ENCODE data around the gene GRIP1.

The GRIP1 gene

GRCh38 chr12:66598079-66598478 is 80.8 kb downstream of the GRIP1 start:
- H3K36me3 ChIP-seq (ENCODE audit: control insufficient read depth, insufficient read depth, low read length) = no peaks in the 10 kb centered on the region
- no peaks in the 10 kb centered on the region for H3K9me3 ChIP-seq (ENCODE audit: control insufficient read depth, insufficient read depth, low read depth, low read length)
- H3K27me3 ChIP-seq (ENCODE audit: control insufficient read depth, insufficient read depth, low read length) = no peaks in the 10 kb centered on the region
- no peak overlapping the region for H3K4me3 ChIP-seq (ENCODE audit: low read depth, low read length)
- no peak overlapping the region for H3K27ac ChIP-seq (ENCODE audit: low read depth, low read length)
- no peak overlapping the region for H3K9ac ChIP-seq (ENCODE audit: low read length)
- peaks cover 13% of the 10 kb centered on the region for H3K4me1 ChIP-seq (ENCODE audit: control insufficient read depth, insufficient read depth, low read length)

DNA sequence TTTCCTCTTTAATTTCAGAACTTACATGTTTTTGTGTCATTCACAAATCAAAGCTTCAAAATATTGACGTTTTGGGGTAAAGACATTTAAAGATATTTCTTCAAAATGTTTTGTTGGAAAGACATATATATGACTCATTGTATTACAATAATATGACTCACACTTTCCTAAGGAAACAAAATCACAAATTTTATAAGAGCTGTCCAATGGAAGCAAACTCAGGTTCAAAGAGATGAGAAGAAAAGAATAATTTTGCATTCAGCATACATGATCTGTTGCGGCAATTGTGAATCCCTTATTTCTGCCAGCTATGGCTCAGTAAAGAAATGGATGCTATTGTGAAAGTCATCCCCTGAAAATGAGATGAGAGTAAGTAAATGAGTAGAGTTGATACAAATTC is 82.7 kb downstream of the GRIP1 start:
- no peak overlapping the region for H3K27ac ChIP-seq (ENCODE audit: low read depth, low read length)
- H3K4me1 ChIP-seq (ENCODE audit: control insufficient read depth, insufficient read depth, low read length) = peaks cover 3% of the 10 kb centered on the region; the same call in 1 of the 2 replicates
- H3K9ac ChIP-seq (ENCODE audit: low read length) = no peak overlapping the region
- H3K4me3 ChIP-seq (ENCODE audit: low read depth, low read length) = no peak overlapping the region
- H3K27me3 ChIP-seq (ENCODE audit: control insufficient read depth, insufficient read depth, low read length) = no peaks in the 10 kb centered on the region
- no peaks in the 10 kb centered on the region for H3K9me3 ChIP-seq (ENCODE audit: control insufficient read depth, insufficient read depth, low read depth, low read length)
- no peaks in the 10 kb centered on the region for H3K36me3 ChIP-seq (ENCODE audit: control insufficient read depth, insufficient read depth, low read length)

GRCh38 chr12:66594688-66595087 is 84.2 kb downstream of the GRIP1 start:
- Histone ChIP-seq H3K9ac (ENCODE audit: low read length) (no peak overlapping the region), H3K4me1 (ENCODE audit: control insufficient read depth, insufficient read depth, low read length) (peaks cover 5% of the 10 kb centered on the region; the same call in 1 of the 2 replicates), H3K27ac (ENCODE audit: low read depth, low read length) (no peak overlapping the region), H3K27me3 (ENCODE audit: control insufficient read depth, insufficient read depth, low read length) (no peaks in the 10 kb centered on the region), H3K9me3 (ENCODE audit: control insufficient read depth, insufficient read depth, low read depth, low read length) (no peaks in the 10 kb centered on the region), H3K4me3 (ENCODE audit: low read depth, low read length) (no peak overlapping the region), H3K36me3 (ENCODE audit: control insufficient read depth, insufficient read depth, low read length) (no peaks in the 10 kb centered on the region)

DNA sequence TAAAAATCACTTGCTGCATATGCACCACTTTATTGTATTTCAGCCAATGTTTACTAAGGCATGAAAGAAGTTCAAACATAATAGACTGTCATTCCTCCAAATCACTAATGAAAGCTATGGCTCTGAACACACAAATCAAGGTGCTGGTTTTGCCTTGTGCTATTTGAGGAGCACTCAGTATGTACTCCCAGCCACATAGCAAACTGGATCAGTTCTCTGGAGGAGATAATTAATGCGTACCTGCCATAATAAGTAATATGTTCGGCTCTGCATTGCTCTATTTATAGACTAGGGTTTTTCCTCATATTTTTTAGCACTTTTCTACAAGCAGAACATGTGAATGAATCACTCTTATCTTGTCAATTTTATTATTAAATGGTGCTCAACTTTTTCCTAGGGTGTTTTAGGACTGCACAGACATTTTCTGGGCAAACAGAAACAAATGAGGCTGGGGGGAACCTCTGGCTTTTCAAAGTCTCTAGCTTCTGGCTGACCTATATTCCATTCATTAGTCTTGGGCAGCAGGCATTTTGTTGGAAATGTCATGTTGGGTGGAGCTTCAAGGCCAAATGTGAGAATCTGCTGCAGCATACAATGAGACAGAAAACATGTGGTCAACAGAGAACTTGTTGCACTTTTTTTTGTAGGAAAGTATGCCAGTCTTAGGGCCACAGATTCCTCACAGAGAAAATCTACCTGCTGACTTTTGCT is 88.4 kb downstream of the GRIP1 start:
- Histone ChIP-seq H3K27me3 (ENCODE audit: control insufficient read depth, insufficient read depth, low read length) (no peaks in the 10 kb centered on the region), H3K9me3 (ENCODE audit: control insufficient read depth, insufficient read depth, low read depth, low read length) (no peaks in the 10 kb centered on the region), H3K36me3 (ENCODE audit: control insufficient read depth, insufficient read depth, low read length) (no peaks in the 10 kb centered on the region), H3K4me3 (ENCODE audit: low read depth, low read length) (no peak overlapping the region), H3K4me1 (ENCODE audit: control insufficient read depth, insufficient read depth, low read length) (peaks cover 10% of the 10 kb centered on the region; the same call in 1 of the 2 replicates), H3K9ac (ENCODE audit: low read length) (no peak overlapping the region), H3K27ac (ENCODE audit: low read depth, low read length) (no peak overlapping the region)

DNA sequence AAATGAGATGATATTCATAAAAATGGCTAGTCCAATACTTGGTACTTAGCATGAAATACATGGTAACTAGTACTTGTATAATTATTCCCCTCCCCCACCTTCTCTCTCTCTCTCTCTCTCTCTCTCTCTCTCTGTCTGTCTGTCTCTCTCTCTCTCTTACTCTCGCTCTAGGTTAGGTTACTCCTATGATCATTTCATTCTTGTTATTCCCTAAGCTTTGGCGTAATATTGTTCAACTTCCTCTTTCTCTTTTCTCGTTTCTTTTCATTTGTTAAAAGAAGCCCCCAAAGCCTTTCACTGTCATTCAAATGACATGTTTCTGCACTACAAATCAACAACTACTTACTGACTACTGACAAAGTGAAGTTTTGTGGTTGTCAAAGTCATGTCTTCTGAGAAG is 89.8 kb downstream of the GRIP1 start:
- no peak overlapping the region for H3K9ac ChIP-seq (ENCODE audit: low read length)
- no peak overlapping the region for H3K27ac ChIP-seq (ENCODE audit: low read depth, low read length)
- H3K9me3 ChIP-seq (ENCODE audit: control insufficient read depth, insufficient read depth, low read depth, low read length) = peaks cover 4% of the 10 kb centered on the region; the same call in 1 of the 2 replicates
- H3K27me3 ChIP-seq (ENCODE audit: control insufficient read depth, insufficient read depth, low read length) = no peaks in the 10 kb centered on the region
- peaks cover 10% of the 10 kb centered on the region; the same call in 1 of the 2 replicates for H3K4me1 ChIP-seq (ENCODE audit: control insufficient read depth, insufficient read depth, low read length)
- H3K36me3 ChIP-seq (ENCODE audit: control insufficient read depth, insufficient read depth, low read length) = no peaks in the 10 kb centered on the region
- no peak overlapping the region; the same call in 1 of the 2 replicates for H3K4me3 ChIP-seq (ENCODE audit: low read depth, low read length)

GRCh38 chr12:66587912-66588311 is 91.0 kb downstream of the GRIP1 start:
- Histone ChIP-seq H3K9ac (ENCODE audit: low read length) (no peak overlapping the region), H3K9me3 (ENCODE audit: control insufficient read depth, insufficient read depth, low read depth, low read length) (peaks cover 4% of the 10 kb centered on the region; the same call in 1 of the 2 replicates), H3K4me1 (ENCODE audit: control insufficient read depth, insufficient read depth, low read length) (peaks cover 10% of the 10 kb centered on the region; the same call in 1 of the 2 replicates), H3K36me3 (ENCODE audit: control insufficient read depth, insufficient read depth, low read length) (no peaks in the 10 kb centered on the region), H3K27ac (ENCODE audit: low read depth, low read length) (no peak overlapping the region), H3K4me3 (ENCODE audit: low read depth, low read length) (no peak overlapping the region), H3K27me3 (ENCODE audit: control insufficient read depth, insufficient read depth, low read length) (no peaks in the 10 kb centered on the region)

GRCh38 chr12:66584673-66585072 is 94.2 kb downstream of the GRIP1 start:
- Histone ChIP-seq H3K4me1 (ENCODE audit: control insufficient read depth, insufficient read depth, low read length) (peaks cover 5% of the 10 kb centered on the region; the same call in 1 of the 2 replicates), H3K4me3 (ENCODE audit: low read depth, low read length) (no peak overlapping the region), H3K36me3 (ENCODE audit: control insufficient read depth, insufficient read depth, low read length) (no peaks in the 10 kb centered on the region), H3K9ac (ENCODE audit: low read length) (no peak overlapping the region), H3K27me3 (ENCODE audit: control insufficient read depth, insufficient read depth, low read length) (no peaks in the 10 kb centered on the region), H3K9me3 (ENCODE audit: control insufficient read depth, insufficient read depth, low read depth, low read length) (peaks cover 4% of the 10 kb centered on the region; the same call in 1 of the 2 replicates), H3K27ac (ENCODE audit: low read depth, low read length) (no peak overlapping the region)

DNA sequence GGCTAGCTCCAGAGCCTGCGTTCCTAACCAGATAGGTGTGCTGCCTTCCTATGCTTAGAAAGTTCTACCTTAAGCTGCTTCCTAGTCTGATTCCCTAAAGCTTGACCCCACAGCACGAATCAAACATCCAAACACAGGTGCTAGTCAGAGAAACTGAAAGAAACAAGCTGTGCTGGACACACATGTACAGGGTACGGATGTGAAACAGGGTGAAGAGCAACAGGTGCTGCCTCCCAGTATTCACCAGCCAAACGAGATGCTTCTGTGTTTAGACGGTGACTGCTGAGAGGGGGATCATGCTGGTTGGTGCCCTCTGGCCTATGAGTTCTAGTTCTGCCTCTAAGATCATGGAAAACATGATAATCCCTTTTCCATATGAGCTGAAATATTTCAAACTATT is 105.3 kb downstream of the GRIP1 start:
- Histone ChIP-seq H3K9me3 (ENCODE audit: control insufficient read depth, insufficient read depth, low read depth, low read length) (peaks cover 11% of the 10 kb centered on the region; the same call in 1 of the 2 replicates), H3K36me3 (ENCODE audit: control insufficient read depth, insufficient read depth, low read length) (no peaks in the 10 kb centered on the region), H3K4me3 (ENCODE audit: low read depth, low read length) (no peak overlapping the region), H3K27me3 (ENCODE audit: control insufficient read depth, insufficient read depth, low read length) (no peaks in the 10 kb centered on the region), H3K9ac (ENCODE audit: low read length) (no peak overlapping the region), H3K27ac (ENCODE audit: low read depth, low read length) (no peak overlapping the region), H3K4me1 (ENCODE audit: control insufficient read depth, insufficient read depth, low read length) (no peaks in the 10 kb centered on the region)

- Histone ChIP-seq H3K9me3 (ENCODE audit: control insufficient read depth, insufficient read depth, low read depth, low read length) (peaks cover 9% of the 10 kb centered on the region; the same call in 1 of the 2 replicates), H3K4me3 (ENCODE audit: low read depth, low read length) (no peak overlapping the region), H3K4me1 (ENCODE audit: control insufficient read depth, insufficient read depth, low read length) (no peaks in the 10 kb centered on the region), H3K36me3 (ENCODE audit: control insufficient read depth, insufficient read depth, low read length) (no peaks in the 10 kb centered on the region), H3K27me3 (ENCODE audit: control insufficient read depth, insufficient read depth, low read length) (no peaks in the 10 kb centered on the region), H3K27ac (ENCODE audit: low read depth, low read length) (no peak overlapping the region), H3K9ac (ENCODE audit: low read length) (no peak overlapping the region)
Measured at GRCh38 chr12:66572845-66573244, 106.0 kb downstream of the GRIP1 start.

DNA sequence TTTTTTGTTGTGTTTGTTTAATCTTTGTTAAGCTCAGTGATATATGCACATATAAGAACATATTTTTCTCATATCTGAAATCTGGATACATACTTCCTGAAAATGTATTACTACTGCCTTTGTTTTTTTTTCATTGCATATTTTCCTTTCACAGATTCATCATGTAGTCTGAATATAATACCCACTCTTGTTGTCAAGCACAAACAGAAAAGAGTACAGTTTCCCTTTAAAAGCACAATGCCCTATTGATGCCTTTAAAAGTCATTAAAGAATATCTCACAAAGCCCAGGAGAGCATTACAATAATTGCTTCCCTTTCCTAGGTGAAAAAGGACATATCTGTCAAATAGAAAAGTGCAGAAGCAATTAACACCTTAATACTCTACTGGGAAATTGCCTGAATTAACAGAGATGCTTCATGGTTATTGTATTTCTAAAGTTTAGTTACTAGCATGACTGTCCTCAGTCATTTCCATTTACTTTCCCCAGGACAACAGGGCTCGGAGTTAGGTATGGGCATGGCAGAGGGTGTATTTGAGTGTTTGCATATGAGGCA is 107.4 kb downstream of the GRIP1 start:
- no peaks in the 10 kb centered on the region for H3K9me3 ChIP-seq (ENCODE audit: control insufficient read depth, insufficient read depth, low read depth, low read length)
- no peak overlapping the region for H3K9ac ChIP-seq (ENCODE audit: low read length)
- H3K4me1 ChIP-seq (ENCODE audit: control insufficient read depth, insufficient read depth, low read length) = no peaks in the 10 kb centered on the region
- no peaks in the 10 kb centered on the region for H3K36me3 ChIP-seq (ENCODE audit: control insufficient read depth, insufficient read depth, low read length)
- no peak overlapping the region for H3K4me3 ChIP-seq (ENCODE audit: low read depth, low read length)
- no peak overlapping the region for H3K27ac ChIP-seq (ENCODE audit: low read depth, low read length)
- H3K27me3 ChIP-seq (ENCODE audit: control insufficient read depth, insufficient read depth, low read length) = no peaks in the 10 kb centered on the region

DNA sequence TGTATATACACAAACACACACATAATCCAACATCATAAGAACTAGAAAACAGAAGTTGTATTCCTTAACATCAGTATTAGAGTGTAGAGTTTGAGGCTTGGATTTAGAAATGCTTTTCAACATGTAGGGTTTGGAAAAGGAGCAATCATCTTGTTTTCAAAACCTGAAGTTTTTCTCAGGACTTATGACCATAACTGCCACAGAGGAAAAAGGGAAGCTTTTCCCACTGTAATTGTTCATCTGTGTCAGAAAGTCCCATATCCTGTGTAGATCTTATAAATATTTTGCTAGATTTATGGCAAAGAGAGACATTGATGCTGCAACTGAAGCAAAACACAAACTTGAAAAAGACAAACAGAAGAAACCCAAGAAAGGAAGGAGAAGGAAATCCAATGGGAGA is 115.7 kb downstream of the GRIP1 start:
- Histone ChIP-seq H3K4me1 (ENCODE audit: control insufficient read depth, insufficient read depth, low read length) (no peaks in the 10 kb centered on the region), H3K4me3 (ENCODE audit: low read depth, low read length) (no peak overlapping the region), H3K36me3 (ENCODE audit: control insufficient read depth, insufficient read depth, low read length) (no peaks in the 10 kb centered on the region), H3K27ac (ENCODE audit: low read depth, low read length) (no peak overlapping the region), H3K9ac (ENCODE audit: low read length) (no peak overlapping the region), H3K27me3 (ENCODE audit: control insufficient read depth, insufficient read depth, low read length) (no peaks in the 10 kb centered on the region), H3K9me3 (ENCODE audit: control insufficient read depth, insufficient read depth, low read depth, low read length) (peaks cover 39% of the 10 kb centered on the region)

Data from HUES6 (cell line).